ENCODE measurements around the gene ACTL6B. TPM values are rescaled to one million over a fixed set of nuclear protein-coding genes. Genes with fewer than 3 reads are reported as not detected.

Gene ACTL6B
- total RNA-seq, 1 donor from 2014 or later: 3.1 TPM

DNA sequence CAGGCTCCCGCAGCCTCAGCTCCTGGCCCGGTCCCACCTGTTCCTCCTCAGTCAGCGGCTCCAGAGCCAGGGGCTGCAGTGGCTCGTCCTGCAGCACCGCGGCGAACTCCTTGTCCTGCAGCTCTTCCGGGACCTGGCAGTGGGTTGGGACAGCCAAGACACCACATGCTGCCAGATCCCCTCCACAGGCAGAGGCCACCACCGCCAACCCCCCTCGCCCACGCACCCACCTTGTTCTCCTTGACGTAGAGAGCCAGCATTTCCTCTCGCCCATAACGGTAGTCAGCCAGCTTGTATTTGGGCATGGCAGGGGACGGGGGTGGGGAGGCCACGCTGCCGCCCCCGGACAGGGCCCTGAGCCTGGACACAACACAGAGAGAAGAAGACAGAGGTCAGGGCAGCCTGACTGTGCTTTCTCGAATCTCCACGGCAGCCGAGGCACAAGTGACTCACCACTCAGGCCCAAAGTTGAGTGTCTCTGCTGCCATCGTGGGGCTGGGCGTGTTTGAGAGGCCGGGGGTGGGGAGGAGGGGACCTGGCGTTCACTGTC lies 31.6 kb upstream of the ACTL6B start:
- Mint-ChIP-seq H3K27ac (ENCODE audit: unreplicated experiment) (no peak overlapping the region), H3K9me3 (no peaks in the 10 kb centered on the region), H3K4me1 (peaks cover 14% of the 10 kb centered on the region), H3K36me3 (ENCODE audit: low read depth) (no peaks in the 10 kb centered on the region), H3K27me3 (ENCODE audit: low read depth) (no peaks in the 10 kb centered on the region), H3K4me3 (no peak overlapping the region)
- DNase-seq (ENCODE audit: low read depth, low spot score): no peak
- no peak for TF ChIP-seq CTCF (conservative IDR thresholded peaks at IDR 0.05)

- Mint-ChIP-seq H3K27me3 (ENCODE audit: low read depth) (no peaks in the 10 kb centered on the region), H3K4me3 (no peak overlapping the region), H3K4me1 (peaks cover 9% of the 10 kb centered on the region), H3K36me3 (ENCODE audit: low read depth) (no peaks in the 10 kb centered on the region), H3K27ac (ENCODE audit: unreplicated experiment) (no peak overlapping the region), H3K9me3 (no peaks in the 10 kb centered on the region)
- no peak for TF ChIP-seq CTCF (conservative IDR thresholded peaks at IDR 0.05)
- DNase-seq (ENCODE audit: low read depth, low spot score): no peak
These were observed 31.0 kb upstream of the ACTL6B start for GRCh38 chr7:100687261-100687660.

DNA sequence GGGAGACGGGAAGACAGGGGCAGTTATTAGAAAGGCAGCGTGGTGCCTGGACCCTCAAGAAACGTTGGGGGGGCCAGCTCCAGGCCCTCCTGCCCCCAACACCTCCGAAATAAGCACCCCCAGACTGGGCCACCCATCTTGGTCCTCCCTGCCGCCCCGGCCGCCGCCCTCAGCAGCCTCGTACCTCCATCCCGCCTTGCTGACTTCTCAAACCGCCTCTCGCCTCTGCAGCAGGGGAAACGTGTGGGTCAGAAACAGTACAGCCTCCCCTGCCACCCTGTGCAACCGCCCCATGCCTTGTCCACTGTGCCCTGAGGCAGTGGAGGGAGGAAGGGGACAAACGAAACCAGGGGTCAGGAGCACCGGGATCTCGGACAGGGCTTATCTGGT lies 30.6 kb upstream of the ACTL6B start:
- H3K4me3 Mint-ChIP-seq: no peak overlapping the region
- H3K36me3 Mint-ChIP-seq (ENCODE audit: low read depth): no peaks in the 10 kb centered on the region
- no peak overlapping the region for H3K27ac Mint-ChIP-seq (ENCODE audit: unreplicated experiment)
- no peaks in the 10 kb centered on the region for H3K27me3 Mint-ChIP-seq (ENCODE audit: low read depth)
- H3K9me3 Mint-ChIP-seq: no peaks in the 10 kb centered on the region
- TF ChIP-seq CTCF (conservative IDR thresholded peaks at IDR 0.05): no peak
- peaks cover 4% of the 10 kb centered on the region for H3K4me1 Mint-ChIP-seq
- no peak for DNase-seq (ENCODE audit: low read depth, low spot score)

GRCh38 chr7:100686201-100686821 lies 30.1 kb upstream of the ACTL6B start:
- Mint-ChIP-seq H3K27me3 (ENCODE audit: low read depth) (no peaks in the 10 kb centered on the region), H3K27ac (ENCODE audit: unreplicated experiment) (no peak overlapping the region), H3K4me1 (no peaks in the 10 kb centered on the region), H3K9me3 (no peaks in the 10 kb centered on the region), H3K36me3 (ENCODE audit: low read depth) (no peaks in the 10 kb centered on the region), H3K4me3 (no peak overlapping the region)
- DNase-seq (ENCODE audit: low read depth, low spot score): no peak
- no peak for TF ChIP-seq CTCF (conservative IDR thresholded peaks at IDR 0.05)

GRCh38 chr7:100685631-100686145 lies 29.4 kb upstream of the ACTL6B start:
- no peaks in the 10 kb centered on the region for H3K9me3 Mint-ChIP-seq

More at GRCh38 chr7:100685631-100686145, 29.4 kb upstream of the ACTL6B start:
- Mint-ChIP-seq H3K36me3 (ENCODE audit: low read depth) (no peaks in the 10 kb centered on the region), H3K4me3 (no peak overlapping the region), H3K27me3 (ENCODE audit: low read depth) (no peaks in the 10 kb centered on the region), H3K4me1 (no peaks in the 10 kb centered on the region), H3K27ac (ENCODE audit: unreplicated experiment) (no peak overlapping the region)
- no peak for DNase-seq (ENCODE audit: low read depth, low spot score)
- no peak for TF ChIP-seq CTCF (conservative IDR thresholded peaks at IDR 0.05)
